HEK293 (cell line): ENCODE data around the gene SLC25A26.

Source experiments
- ATF2 ChIP-seq: fragments of 450-650 bp; formaldehyde crosslinking; IDR thresholded peaks from 2 replicates; pipeline ENCODE4 v1.5.1; 2016; ENCODE audit warnings: missing biosample characterization, missing genetic modification characterization, low read depth
- PRDM10 ChIP-seq: fragments of 450-650 bp; formaldehyde crosslinking; IDR thresholded peaks from 2 replicates; pipeline ENCODE4 v1.5.1; 2016; ENCODE audit warnings: missing biosample characterization, missing genetic modification characterization
- YY1 ChIP-seq: fragments of 450-650 bp; formaldehyde crosslinking; IDR thresholded peaks from 2 replicates; pipeline ENCODE4 v1.5.1; 2018; ENCODE audit warnings: missing biosample characterization, missing genetic modification characterization
- ZNF266 ChIP-seq: fragments of 450-650 bp; formaldehyde crosslinking; IDR thresholded peaks from 2 replicates; pipeline ENCODE4 v1.5.1; 2016; ENCODE audit warnings: missing biosample characterization, missing genetic modification characterization, low read depth
- ZNF654 ChIP-seq: fragments of 450-650 bp; formaldehyde crosslinking; IDR thresholded peaks from 2 replicates; pipeline ENCODE4 v1.5.1; 2016; ENCODE audit warnings: low read depth, missing biosample characterization, missing genetic modification characterization
- ZNF707 ChIP-seq: fragments of 450-650 bp; formaldehyde crosslinking; IDR thresholded peaks from 2 replicates; pipeline ENCODE4 v1.5.1; 2016; ENCODE audit warnings: missing biosample characterization, missing genetic modification characterization
- ZNF830 ChIP-seq: fragments of 450-650 bp; IDR thresholded peaks from 2 replicates; pipeline ENCODE4 v1.5.0; 2018; ENCODE audit warnings: missing biosample characterization, missing genetic modification characterization, low read depth, mild to moderate bottlenecking, moderate library complexity

GRCh38 chr3:66382142-66382541 is 161.3 kb downstream of the SLC25A26 start:
- TF ChIP-seq ZNF707 (tag by site-specific recombination): no peak
- no peak for TF ChIP-seq YY1 (tag by site-specific recombination)
- no peak for TF ChIP-seq PRDM10 (tag by site-specific recombination)
- no peak for TF ChIP-seq ZNF654 (tag by site-specific recombination)
- no peak for TF ChIP-seq ZNF830 (tag by site-specific recombination)
- TF ChIP-seq ATF2 (tag by site-specific recombination): no peak
- TF ChIP-seq ZNF266 (tag by site-specific recombination): no peak
